ENCODE results near the gene VEGFD.

Gene VEGFD

GRCh38 chrX:15401378-15401777 is 17.2 kb upstream of the VEGFD start:
- TF ChIP-seq CTCF (conservative IDR thresholded peaks at IDR 0.05; ENCODE audit: low read depth, low read length): no peak
- H3K4me3 ChIP-seq (ENCODE audit: low read depth, low read length): no peak overlapping the region
- DNase-seq (ENCODE audit: low read depth): no peak

DNA sequence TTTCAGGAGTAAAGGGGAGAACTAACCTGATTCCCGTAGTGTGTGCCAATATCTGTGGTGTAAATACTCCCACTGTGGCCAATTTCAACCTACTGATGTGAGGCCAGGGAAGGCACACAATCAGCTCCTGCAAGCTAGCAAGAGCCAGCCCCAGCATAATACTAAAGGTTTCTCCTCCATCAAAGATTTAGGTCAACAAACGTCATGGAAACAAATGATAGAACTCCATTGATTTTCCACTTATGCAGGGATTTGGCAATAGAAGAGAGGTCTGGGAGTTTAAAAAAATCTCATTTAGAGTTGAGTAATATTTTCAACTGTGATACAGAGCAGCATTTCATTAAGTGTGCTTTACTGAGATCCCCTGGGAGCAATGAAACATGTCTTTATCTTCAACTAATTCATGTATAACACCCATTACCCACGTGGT is 15.8 kb upstream of the VEGFD start:
- TF ChIP-seq CTCF (conservative IDR thresholded peaks at IDR 0.05; ENCODE audit: low read depth, low read length): no peak
- H3K4me3 ChIP-seq (ENCODE audit: low read depth, low read length): no peak overlapping the region
- no peak for DNase-seq (ENCODE audit: low read depth)

GRCh38 chrX:15398874-15399273 is 14.7 kb upstream of the VEGFD start:
- no peak overlapping the region for H3K4me3 ChIP-seq (ENCODE audit: low read depth, low read length)
- DNase-seq (ENCODE audit: low read depth): no peak
- TF ChIP-seq CTCF (conservative IDR thresholded peaks at IDR 0.05; ENCODE audit: low read depth, low read length): no peak

DNA sequence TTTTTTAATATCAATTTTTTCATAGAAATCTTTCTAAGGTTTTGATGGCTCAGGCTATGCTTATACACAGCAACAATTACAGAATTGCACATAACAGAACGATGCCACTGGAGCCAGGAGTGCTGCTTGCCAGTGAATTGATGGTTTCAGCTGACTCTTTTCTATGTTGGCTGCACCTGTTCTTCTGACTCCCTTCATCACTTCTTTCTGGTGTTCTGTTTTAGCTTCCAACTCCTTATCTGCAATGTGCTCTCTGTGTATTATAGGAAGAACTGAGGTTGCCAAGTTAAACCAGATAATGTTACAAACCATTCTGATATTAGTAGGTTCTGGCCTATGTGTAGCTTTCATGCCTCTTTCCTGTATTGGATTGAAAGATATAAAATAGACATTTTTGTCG is 11.6 kb upstream of the VEGFD start:
- no peak overlapping the region for H3K4me3 ChIP-seq (ENCODE audit: low read depth, low read length)
- DNase-seq (ENCODE audit: low read depth): no peak
- TF ChIP-seq CTCF (conservative IDR thresholded peaks at IDR 0.05; ENCODE audit: low read depth, low read length): no peak

GRCh38 chrX:15391850-15392249 is 7.6 kb upstream of the VEGFD start:
- TF ChIP-seq CTCF (conservative IDR thresholded peaks at IDR 0.05; ENCODE audit: low read depth, low read length): no peak
- DNase-seq (ENCODE audit: low read depth): no peak
- no peak overlapping the region for H3K4me3 ChIP-seq (ENCODE audit: low read depth, low read length)

DNA sequence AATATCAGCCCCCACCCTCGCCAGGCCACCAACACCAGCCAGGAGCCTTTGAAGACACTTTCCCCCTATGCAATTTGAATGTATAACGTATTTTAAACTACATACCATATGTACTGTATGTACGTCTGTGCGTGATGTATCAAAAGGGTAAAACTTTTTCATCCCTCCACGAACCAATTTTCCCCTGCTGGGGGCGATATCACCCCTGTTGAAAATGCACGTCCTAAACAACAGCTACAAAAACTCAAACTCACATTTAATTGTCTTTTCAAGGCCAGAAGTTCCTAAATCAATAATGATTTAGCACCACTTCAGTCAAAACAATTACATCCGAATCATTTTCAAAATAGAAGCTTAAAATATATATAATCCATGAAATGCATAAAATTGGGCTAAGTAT is 1.4 kb downstream of the VEGFD start:
- peak; percentile 39 for TF ChIP-seq CTCF (conservative IDR thresholded peaks at IDR 0.05; ENCODE audit: low read depth, low read length)
- DNase-seq (ENCODE audit: low read depth): no peak

DNA sequence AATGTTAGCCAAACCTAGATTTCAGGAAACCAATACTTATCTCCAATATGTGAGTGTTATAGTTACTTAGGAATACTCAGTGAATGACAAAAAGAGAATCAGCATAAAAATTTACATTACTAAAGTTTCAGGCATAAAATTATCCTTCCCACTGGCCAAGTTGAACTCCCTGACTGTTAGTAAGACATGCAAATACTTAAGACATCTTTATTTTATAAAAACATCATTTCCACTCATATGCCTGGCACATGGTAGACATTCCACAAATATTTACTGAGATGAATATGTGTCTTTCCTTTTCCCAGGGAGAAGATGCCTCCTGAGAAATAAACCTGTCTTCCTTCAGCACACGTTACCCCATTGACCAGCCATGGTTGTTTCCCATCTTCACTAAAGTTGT is 7.3 kb downstream of the VEGFD start:
- TF ChIP-seq CTCF (conservative IDR thresholded peaks at IDR 0.05; ENCODE audit: low read depth, low read length): no peak
- no peak overlapping the region for H3K4me3 ChIP-seq (ENCODE audit: low read depth, low read length)
- peak; percentile 19 for DNase-seq (ENCODE audit: low read depth)

More for the DNA sequence above, 1.4 kb downstream of the VEGFD start:
- no peak overlapping the region for H3K4me3 ChIP-seq (ENCODE audit: low read depth, low read length)

All from choroid plexus epithelial cell (primary cell).